IPS-11a (cell line): ENCODE data around the gene CFAP97D1.
A peak's percentile ranks its signal among the peaks of the same experiment; 100 is the strongest.

Experiments
- H3K4me3 ChIP-seq: one replicate; pipeline ENCODE4 v1.5.1; 2013; ENCODE audit warnings: low read depth, low read length, control low read depth

CFAP97D1 gene

DNA sequence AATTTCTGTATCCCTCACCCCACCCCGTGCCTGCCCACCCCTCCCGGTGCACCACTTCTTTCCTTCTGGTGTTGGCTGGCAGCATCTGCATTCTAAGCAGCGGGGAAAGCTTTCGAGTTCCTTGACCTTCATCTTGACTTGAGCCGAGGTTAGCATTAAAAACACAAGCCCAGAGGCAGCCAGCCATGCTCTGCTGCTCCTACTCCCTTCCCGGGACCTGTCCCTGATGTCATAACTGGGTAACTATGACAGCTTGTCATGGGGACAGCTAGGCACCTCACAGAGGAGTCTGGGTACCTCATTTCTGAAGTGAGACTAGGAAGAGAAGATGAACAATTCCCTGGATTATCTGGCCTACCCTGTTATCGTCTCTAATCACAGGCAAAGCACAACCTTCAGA lies at the start of gene CFAP97D1:
TSS of gene CFAP97D1 (plus strand) at position 301 of the 400 bp plus-strand sequence. CDS start at position 329, 28 bp downstream.
- peak within 1 kb of the TSS; percentile 78 for H3K4me3 ChIP-seq

DNA sequence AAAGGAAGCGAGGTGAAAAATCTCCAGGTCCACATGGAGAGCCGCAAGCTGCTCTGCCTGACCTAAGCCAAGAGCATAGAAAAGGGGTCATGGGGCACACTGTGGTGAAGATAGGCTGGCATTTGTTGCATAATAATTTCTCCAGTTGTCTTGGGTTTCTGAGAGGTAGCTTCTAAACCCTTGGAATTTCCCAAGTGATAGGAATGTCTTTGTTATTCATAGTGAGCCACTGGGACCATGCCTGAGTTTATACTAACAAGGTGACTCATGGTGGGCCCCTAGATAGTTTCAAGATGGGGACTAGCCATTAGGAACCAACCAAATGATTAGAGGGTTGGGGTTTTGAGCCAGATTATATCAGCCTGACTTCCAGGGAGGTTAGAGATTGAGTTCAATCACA lies 47.3 kb upstream of the CFAP97D1 start:
- no peak overlapping the region for H3K4me3 ChIP-seq

DNA sequence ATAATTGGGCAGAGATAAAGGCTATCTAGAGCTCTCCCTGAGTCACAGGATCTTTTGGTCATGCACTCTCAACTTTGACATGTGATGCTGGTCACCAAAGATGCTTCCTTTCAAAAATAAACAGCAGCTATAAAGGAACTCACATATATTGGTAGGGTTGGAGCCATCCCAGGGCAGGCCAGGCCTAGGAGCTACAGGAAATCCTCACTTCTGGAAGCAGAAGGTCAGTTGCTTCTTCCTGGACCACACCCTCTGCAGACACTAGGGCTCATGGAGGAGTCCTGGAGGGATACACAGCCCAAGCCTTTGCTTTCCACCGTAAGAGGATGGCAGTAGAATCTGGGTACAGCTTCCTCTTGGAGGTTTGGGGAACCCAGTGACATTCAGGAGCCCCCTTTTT lies 46.3 kb upstream of the CFAP97D1 start:
- H3K4me3 ChIP-seq = no peak overlapping the region

DNA sequence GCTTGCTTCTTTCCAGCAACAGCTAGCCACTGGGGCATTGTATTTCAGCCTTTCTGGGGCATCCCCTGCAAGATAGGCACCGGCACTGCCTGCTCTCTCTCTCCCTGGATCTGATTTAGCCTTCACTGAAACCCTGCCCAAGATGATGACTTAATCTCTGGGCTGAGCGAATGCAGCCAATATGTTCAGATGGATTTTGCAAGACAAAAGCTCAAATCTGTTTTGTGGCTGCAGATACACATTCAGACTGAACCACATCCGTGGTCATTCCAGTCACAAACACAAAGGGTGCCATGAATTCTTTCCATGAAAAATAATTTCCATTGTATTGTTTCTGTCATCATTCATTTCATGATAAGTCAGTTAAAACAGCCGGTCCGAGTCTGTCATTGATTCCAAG lies 45.9 kb upstream of the CFAP97D1 start:
- H3K4me3 ChIP-seq = no peak overlapping the region

DNA sequence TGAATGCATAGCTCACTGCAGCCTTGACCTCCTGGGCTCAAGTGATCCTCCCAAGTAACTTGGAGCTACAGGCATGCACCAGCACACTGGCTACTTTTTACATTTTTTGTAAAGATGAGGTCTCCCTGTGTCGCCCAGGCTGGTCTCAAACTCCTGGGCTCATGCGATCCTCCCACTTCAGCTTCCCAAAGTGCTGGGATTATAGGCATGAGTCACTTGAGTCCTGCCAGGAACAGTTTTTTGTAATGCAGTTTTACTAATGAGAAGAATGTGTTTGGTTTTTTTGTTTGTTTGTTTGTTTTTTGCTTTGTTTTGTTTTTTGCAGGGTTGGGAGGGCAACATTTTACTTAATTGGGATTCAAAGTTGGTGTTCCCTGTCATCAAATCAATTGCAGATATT lies 43.8 kb upstream of the CFAP97D1 start:
- H3K4me3 ChIP-seq = no peak overlapping the region

DNA sequence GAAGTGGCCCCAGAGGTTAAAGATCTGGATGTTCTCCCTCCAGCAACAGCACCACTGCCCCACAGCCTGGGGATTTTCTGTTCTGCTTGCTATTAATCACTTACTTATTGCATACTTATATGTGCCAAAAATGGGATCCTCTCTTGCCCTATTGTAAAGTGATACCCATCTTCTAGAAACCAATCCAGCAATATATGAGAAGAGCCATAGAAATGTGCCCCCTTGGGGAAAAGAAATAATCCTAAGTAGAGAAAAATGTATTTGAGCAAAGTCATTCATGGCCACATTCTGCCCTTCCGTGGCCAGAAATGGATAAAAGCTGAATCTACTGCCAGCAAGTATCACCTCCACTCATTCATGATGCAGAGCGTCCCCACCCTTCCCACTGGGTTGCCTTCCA lies 42.5 kb upstream of the CFAP97D1 start:
- H3K4me3 ChIP-seq = no peak overlapping the region

DNA sequence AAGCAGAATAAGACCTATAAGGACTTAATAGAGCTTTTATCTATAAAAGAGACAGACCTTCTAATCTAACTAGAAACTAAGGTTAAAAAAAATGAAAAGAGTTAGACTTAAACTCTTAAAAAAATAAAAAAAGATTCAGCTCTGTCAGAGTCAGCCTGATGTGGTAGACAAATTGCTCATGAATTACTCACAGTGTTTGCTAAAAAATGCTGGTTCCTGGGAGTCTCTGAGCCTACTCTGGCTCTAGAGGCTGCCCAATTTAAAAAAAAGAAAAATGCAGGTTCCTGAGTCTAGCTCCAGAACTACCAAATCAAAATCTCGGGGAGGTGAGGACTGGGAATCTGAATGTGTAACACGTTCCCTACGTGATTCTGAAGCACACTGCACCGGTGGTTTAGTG lies 39.7 kb upstream of the CFAP97D1 start:
- no peak overlapping the region for H3K4me3 ChIP-seq

DNA sequence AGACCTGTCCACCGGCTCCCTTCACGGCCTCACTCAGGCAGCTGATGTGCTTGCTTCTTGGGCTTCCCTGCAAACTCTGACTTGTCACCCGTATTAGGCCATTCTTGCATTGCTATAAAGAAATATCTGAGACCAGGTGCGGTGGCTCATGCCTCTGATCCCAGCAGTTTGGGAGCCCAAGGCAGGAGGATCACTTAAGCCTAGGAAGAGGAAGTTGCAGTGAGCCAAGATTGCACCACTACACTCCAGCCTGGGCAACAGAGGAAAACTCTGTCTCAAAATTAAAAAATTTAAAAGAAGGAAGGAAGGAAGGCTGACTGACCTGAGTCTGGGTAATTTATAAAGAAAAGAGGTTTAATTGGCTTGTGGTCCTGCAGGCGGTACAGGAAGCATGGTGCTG lies 38.6 kb upstream of the CFAP97D1 start:
- H3K4me3 ChIP-seq = no peak overlapping the region

DNA sequence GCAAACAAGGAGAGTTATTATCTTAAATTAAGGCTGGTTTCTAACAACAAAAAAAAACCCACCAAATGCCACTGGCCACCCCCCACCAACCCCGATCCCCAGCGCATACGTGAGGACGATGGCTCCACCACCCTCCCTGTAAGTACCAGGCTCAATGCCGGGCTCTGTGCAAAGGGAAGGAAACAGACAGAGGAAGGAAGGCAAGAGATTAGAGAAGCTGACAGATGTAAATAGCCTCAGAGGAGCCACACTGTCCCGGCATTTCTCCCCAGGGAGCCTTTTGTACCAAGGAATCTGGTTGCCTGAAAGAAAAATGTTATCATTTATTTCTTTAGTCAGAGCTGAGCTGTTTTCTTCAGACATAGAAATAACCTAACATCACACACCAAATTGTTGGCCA lies 34.7 kb upstream of the CFAP97D1 start:
- H3K4me3 ChIP-seq = no peak overlapping the region

DNA sequence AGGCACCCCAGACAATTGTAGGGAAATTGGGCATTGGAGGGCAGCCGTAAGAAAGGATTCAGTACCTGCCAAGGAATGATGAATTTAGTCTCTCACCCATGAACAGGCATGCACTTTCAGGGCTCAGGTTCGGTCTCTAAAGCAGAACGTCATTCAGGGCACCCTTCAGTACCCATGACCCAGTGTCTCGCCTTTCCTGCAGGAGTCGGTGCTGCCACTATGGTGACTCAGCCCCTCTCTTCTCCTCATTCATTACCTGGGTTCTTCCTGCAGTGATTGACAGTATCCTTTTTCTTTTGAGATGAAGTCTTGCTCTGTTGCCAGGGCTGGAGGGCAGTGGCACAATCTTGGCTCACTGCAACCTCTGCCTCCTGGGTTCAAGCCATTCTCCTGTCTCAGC lies 30.1 kb upstream of the CFAP97D1 start:
- no peak overlapping the region for H3K4me3 ChIP-seq

DNA sequence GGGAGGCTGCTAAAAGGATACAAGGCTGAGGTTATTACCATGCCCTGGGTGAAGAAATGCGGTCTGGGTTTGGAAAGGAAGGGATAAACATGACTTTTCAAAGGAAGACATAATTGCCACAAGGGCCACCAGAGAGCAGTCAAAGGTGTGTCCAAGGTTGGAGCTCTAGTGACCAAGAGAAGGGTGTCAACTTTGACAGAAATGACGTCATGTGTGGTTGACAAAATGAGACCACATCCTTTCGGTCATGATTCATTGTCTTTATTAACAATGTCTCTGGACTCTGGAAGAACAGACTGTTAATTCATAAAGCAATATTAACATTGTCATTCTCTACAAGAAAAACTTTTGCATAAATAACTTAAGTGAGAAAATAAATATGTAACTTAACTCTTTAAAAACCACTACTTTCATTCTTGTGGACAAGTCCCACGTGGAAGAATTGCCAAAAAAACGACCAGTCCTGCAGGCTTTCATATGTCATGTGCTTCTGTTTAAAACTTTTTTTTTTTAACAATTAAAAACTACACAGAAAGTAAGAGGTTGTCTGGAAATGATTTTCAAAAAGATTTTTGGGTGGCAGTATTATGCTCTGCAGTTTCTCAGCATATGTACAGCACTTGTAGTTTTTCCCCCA lies 26.6 kb upstream of the CFAP97D1 start:
- H3K4me3 ChIP-seq = no peak overlapping the region

DNA sequence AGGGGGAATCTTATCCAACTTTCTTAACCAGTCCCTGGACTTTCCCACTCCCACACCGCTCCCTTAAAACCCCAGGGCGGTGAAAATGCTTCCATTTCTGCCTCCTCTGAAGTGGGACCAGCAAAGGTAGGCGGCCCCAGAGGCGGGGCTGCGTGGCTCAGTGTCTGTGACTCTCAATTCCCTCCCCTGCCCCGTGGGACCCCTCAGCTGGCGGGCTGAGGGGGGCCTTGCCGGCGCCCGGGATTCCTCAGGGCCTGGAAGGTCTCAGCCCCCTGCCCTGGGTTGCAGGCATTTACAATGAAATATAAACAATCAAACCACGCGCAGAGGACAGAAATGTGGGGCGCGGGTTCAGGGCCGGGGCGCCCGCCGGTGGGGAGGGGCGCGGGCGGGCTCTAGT lies 25.3 kb upstream of the CFAP97D1 start:
- no peak overlapping the region for H3K4me3 ChIP-seq

DNA sequence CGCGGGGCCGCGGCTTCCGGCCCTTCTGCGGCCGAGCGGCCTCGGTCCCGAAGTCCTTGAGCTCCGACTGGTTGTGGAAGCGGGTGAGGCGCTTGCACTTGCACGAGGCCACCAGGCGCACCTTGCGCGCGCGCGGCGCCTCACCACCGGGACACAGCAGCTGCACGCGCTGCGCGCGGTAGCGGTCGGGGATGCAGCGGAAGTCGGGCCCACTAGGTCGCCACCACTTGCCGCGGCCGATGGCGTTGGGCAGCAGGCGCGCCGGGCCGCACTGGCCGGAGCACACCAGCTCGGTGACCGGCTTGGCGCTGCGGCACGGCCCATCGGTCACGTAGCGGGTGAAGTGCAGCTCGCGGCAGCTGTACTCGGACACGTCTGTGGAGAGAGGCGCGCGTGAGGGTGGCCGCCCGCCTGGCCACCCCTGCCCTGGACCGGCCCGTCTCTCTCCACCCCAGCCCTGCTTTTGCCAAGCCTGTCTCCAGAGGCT lies 24.8 kb upstream of the CFAP97D1 start:
- no peak overlapping the region for H3K4me3 ChIP-seq

DNA sequence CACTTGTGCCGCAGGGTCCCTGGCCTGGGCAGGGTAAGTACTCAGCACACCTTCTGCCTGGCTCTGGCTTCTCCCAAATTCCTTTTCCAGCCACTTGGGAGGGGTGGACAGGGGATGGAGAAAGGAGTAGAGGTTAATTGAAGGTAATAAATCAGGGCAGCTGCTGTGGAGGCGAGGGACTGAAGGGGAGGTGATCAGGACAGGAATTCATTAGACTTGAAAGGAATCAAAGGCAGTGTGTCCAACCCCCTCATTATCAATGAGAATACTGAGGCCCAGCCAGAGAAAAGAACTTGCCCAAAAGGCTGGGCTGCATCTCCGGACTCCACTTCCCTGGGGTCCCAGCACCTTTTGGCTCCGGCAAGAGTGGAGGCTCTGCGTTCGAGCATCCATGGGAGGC lies 24.0 kb upstream of the CFAP97D1 start:
- no peak overlapping the region for H3K4me3 ChIP-seq

DNA sequence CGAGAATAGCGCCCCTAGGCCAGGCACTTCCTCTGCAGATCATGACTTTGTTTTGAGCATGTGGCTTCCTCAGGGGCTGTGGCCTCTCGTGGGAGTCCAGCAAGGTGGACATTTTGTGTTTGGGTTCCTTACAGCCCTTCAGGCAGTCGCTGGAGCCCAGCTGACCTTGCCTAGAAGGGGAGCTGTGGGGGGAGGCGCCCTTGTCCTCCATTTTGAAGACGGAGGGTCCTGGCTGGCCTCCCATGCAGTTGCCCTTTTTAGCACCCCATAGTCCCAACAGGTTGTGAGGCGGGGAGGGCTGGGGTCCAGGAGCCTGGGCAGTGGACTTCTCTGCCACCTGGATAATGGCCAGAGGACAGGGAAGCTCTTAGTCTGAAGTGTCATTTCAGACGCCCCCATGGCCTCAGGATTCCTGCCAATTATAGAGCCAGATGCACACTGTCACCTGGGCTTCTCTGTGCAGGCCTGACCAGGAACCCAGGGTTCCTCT lies 23.0 kb upstream of the CFAP97D1 start:
- no peak overlapping the region for H3K4me3 ChIP-seq

DNA sequence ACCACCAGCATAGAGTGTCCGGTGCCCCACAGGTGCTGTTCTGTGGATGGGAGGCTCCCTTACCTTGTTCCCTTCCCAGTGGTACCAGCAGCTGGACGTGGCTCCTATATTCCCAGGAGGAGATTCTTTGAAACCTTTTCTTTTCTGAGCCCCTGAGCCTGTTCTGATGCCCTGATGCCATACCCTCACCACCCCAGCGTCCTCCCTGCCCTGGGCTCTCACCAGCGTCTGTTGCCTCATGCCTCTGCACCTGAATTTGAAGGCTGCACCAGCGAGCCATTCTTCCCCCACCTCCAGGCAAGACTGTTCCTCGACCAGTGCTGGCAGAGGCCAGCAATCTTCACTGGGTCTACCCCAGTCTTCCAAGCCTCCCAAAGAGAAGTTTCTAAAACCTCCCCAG lies 22.1 kb upstream of the CFAP97D1 start:
- no peak overlapping the region for H3K4me3 ChIP-seq

DNA sequence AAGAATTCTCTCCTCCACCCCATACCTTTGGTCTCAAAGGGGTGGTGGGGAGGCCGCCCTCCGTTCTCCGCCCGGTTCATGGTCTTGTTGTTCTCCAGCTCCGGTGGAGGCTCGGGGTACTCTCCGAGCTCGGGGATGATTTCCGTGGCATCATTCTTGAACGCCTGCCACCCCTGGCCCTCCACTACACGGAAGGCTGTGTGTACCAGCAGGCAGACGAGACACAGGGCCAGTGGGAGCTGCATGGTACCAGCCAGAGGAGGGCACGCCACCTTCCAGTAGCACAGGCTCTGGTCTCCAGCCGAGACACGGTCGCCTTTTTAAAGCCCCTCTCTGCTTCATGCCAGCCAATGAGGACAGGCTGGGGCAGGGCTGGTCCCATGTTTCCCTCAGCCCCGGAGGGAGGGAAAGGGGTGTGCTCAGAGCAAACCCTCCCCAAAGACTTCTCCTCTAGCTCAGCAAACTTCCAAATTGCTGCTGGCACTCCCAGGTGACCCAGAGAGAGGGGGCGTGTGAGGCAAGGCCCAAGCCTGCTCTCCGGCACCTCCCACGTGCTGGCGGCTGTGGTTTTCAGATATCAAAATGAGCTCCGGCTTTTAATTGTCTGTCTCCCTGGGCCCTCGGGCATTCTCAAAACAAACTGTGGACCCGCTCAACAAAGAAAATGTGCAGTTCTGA lies 21.6 kb upstream of the CFAP97D1 start, which contains the start of gene SOST:
TSS of gene SOST (minus strand) at position 295 of the 678 bp plus-strand sequence. CDS start at position 245, 50 bp downstream.
- H3K4me3 ChIP-seq = no peak within 1 kb of the TSS

DNA sequence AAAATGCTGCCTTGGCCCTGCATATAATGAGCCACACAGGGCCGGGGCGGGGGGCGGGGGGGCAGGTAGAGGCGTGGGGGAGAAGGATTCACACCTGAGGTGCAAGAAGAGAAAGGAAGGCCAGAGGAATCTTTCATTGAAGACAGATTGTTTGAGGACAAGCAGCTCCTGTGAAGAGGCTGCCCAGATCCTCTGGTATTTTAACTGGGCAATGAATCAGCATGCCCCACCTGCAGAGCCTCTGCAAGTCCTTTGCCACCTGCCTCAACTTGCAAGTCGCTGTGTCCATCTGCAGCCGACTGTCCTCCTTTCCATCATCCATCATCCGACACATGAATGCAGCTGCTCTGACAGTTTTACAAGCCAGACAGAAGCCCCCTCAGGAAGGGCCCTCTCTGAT lies 20.4 kb upstream of the CFAP97D1 start:
- no peak overlapping the region for H3K4me3 ChIP-seq

DNA sequence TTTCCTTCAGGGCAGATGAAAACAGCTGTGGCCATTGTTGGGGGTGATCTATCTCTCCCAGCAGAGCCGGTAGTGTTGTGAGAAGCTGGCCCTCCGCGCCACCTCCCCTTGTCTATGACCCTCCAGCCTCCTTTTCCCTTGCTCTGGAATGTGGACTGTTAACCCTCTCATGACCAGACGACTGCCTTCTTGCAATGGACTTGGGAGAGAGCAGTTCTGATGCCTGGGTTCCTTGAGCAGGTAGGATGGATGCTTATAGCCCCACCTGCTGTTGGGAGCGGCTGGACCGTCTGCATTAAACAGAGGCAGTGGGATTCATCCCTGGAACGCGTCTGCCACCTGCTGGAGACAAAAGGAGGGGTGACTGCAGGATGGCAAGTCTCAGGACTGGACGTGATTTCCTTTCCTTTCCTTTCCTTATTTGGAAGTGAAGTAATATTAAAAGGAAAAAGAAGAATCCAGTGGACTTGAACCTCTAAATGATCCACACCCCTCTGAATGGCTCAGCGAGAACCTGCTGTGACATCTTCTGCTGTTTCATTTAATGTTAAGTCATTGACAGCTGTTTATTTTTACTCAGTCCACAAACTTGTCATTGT lies 19.9 kb upstream of the CFAP97D1 start:
- no peak overlapping the region for H3K4me3 ChIP-seq

DNA sequence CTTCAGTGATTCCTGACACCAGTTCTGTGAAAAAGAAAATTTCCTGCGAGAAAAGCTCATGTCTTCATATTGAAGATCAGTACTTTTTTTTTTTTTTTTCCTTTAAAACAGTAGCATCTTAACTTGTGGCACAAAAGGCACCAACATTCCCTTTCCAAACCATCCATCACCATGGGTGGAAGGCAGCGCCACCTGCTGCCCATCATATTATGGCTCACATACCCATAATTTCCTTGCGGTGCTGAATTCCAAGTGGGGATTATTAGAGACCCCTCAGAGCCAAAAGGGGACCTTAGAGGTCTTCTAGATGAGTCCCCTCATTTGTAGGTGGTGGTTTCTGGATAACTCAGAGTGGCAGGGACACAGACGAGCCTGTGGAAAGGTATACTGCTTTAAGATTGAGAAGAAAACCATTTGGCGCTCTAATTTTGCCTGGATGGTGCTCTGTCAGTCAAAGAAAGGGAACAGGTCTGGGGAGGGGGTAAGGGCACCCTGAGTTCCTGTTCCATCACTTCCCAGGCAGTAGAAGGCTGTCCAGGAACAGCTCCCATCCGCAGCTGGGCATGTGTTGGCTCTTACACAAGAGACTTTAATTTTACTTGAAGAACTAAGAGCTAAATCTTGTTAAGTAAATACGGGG lies 13.7 kb upstream of the CFAP97D1 start:
- H3K4me3 ChIP-seq = no peak overlapping the region

DNA sequence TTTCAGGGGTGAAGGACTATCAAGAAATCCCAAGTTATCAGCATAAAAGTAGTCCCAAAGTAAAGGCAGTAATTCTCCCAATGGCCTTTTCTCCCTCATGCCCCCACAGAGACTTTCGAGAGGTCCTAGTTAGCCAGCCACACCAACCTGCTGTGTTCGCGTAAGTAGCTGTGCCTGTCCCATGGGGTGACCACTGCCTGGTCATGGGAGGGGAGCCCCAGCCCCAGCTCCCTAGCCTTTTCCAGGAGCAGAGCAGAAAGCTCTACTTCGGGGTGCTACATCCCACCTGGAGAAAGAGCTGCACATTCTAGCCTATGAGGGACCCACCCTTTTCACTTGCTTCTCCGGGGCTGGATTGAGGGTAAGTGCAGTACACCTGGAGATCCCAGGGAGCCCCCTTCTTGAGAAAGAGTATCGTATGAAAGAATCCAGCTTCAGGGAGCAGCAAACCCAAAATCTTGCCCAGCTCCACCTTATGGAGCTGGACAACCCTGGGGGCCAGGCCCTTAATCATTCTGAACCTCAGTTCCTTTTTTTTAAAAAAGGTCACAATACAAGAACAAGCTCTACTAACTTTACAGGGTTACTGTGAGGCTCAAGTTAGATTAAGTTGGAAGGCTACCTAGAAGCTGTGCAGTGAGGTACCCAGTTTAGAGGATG lies 13.1 kb upstream of the CFAP97D1 start:
- no peak overlapping the region for H3K4me3 ChIP-seq
